HG03045 (cell line): ENCODE data around the gene VKORC1L1.
A peak's percentile ranks its signal among the peaks of the same experiment; 100 is the strongest.
"Not testable (repeated sequence)": the region's sequence is repeated elsewhere in the genome, so short reads cannot be mapped to it uniquely, and the experiment has no call there.

Experiments
- ATAC-seq: cut with Tn5 transposase; IDR thresholded peaks from one replicate; pipeline ENCODE4 v1.9.1; 2021; ENCODE audit warnings: mild to moderate bottlenecking, moderate library complexity; ENCODE audit not compliant: unreplicated experiment

VKORC1L1 gene

DNA sequence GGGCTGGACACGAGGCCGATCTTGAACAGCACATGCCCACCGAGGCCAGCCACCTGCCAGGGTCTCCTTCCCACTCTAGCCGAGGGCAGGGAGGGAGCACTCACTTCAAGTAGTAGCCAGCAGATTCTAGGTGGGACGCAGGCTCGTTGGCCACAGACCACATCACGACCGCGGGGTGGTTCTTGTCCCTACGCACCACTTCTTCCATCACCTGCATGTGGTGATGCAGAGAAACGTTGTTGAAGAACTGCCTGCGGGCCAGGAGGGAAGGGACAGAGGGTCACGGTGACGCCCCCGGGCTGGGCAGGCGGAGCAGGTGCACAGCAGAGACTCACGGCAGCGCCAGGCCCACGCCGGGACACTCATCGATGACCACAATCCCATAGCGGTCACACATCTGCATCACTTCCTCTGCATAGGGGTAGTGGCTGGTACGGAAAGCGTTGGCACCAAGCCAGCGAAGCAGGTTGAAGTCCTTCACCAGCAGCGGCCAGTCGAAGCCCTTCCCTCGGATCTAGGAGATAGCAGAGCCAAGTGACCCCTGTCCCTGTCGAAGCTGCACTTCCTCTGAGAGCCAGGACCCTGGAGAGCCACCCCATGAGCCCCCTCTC lies 101.4 kb downstream of the VKORC1L1 start:
- ATAC-seq = no peak

DNA sequence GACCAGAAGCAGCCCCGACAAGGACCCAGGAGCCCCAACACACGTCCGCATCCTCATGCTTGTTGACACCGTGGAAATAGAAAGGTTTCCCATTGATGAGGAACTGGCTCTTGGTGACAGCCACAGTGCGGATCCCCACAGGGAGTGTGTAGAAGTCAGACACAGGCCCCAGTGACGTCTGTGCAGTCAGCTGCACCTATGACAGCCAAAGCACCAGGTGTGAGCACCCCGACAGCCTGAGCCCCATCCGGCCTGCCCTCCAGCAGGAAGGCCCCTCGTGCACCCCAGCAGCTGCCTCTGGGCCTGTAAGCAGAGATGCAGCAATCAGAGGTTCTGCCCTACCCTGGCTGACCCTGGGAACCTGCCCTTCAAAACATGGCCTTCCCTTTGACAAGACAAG lies 102.0 kb downstream of the VKORC1L1 start:
- ATAC-seq = no peak

- ATAC-seq = no peak
Measured at GRCh38 chr7:65975814-65976445, 103.1 kb downstream of the VKORC1L1 start.

DNA sequence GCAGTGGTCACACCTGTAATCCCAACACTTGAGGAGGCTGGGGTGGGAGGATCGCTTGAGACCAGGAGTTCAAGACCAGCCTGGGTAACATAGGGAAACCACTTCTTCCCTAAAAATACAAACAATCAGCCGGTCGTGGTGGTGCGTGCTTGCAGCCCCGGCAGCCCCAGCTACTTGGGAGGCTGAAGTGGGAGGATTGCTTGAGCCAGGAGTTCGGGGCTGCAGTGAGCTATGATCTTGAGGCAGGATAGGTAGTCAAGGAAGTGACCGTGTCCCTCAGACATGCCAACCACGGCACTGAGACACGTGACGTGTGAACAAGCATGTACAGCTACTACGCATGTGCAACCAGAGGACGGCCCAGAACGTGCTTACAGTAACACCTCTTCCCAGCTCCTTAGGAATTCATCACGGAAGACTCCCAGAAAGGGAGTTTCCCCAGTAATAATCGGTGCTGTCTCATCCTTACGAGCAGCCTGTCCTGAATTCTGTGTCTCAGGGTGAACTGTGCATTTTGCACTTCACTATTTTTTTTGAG lies 103.9 kb downstream of the VKORC1L1 start:
- no peak for ATAC-seq

DNA sequence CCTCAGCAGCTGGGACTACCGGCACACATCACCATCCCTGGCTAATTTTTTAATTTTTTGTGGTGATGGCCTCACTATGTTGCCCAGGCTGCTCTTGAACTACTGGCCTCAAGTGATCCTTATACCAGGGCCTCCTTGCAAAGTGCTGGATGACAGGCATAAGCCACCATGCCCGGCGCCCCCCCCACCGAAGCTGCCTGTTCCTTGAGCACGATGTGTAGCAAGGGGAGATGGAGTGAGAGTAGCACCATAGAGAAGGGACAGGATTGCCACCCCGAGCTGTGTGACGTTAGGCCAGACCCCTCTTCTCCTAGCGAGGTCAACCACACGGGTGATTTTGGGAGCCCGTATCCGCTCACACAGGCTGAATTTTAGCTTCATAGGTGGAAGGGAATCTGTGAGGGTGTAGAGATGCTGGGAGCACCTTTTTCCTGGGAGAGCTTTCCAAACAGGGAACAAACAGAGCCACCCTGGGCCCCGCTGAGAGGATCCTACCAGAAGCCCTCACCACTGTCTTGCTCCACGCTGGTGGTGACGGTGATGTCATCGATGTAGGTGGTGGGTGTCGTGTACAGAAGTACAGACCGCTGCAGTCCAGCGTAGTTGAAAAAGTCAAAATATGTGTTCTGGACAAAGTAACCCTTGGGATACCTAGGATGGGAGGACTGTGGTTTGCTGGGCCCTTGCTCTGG lies 106.2 kb downstream of the VKORC1L1 start:
- no peak for ATAC-seq

- ATAC-seq = no peak
Measured at GRCh38 chr7:65979583-65980477, 107.0 kb downstream of the VKORC1L1 start.

- ATAC-seq = peak; percentile 59
Measured at GRCh38 chr7:65980478-65981250, 107.8 kb downstream of the VKORC1L1 start.

- ATAC-seq = peak; percentile 87
Measured at GRCh38 chr7:65981965-65982792, 109.3 kb downstream of the VKORC1L1 start, which contains the start of gene GUSB. TSS of gene GUSB (minus strand) at chr7:65982213. CDS start at chr7:65982183, 30 bp downstream.

GRCh38 chr7:65983965-65984658 lies 111.2 kb downstream of the VKORC1L1 start:
- ATAC-seq = no peak

GRCh38 chr7:65988084-65988483 lies 115.2 kb downstream of the VKORC1L1 start:
- no peak for ATAC-seq

- ATAC-seq = not testable (repeated sequence)
Measured at GRCh38 chr7:65988503-65988902, 115.6 kb downstream of the VKORC1L1 start.

DNA sequence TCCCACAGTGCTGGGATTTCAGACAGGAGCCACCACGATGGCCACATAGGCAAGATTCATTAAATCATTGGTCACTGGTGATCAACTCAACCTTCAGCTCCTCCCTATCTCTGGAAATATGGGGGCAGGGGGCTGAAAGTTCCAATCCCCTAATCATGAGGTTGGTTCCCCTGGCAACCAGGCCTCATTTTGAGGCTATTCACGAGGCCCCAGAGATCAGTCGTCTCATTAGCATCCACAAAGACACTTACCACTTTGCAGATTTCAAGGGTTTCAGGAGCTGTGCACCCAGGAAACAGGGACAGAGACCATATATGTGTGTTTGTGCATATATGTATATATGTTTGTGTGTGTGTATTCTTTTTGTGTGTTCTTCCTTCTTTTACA lies 116.8 kb downstream of the VKORC1L1 start:
- ATAC-seq = no peak

- not testable (repeated sequence) for ATAC-seq
Measured at GRCh38 chr7:65991829-65992228, 119.0 kb downstream of the VKORC1L1 start.

GRCh38 chr7:65992526-65992925 lies 119.7 kb downstream of the VKORC1L1 start:
- ATAC-seq = no peak

DNA sequence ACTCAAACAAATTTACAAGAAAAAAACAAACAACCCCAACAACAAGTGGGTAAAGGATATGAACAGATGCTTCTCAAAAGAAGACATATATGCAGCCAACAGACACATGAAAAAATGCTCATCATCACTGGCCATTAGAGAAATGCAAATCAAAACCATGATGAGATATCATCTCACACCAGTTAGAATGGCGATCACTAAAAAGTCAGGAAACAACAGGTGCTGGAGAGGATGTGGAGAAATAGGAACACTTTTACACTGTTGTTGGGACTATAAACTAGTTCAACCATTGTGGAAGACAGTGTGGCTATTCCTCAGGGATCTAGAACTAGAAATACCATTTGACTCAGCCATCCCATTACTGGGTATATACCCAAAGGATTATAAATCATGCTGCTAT lies 122.1 kb downstream of the VKORC1L1 start:
- ATAC-seq = not testable (repeated sequence)

DNA sequence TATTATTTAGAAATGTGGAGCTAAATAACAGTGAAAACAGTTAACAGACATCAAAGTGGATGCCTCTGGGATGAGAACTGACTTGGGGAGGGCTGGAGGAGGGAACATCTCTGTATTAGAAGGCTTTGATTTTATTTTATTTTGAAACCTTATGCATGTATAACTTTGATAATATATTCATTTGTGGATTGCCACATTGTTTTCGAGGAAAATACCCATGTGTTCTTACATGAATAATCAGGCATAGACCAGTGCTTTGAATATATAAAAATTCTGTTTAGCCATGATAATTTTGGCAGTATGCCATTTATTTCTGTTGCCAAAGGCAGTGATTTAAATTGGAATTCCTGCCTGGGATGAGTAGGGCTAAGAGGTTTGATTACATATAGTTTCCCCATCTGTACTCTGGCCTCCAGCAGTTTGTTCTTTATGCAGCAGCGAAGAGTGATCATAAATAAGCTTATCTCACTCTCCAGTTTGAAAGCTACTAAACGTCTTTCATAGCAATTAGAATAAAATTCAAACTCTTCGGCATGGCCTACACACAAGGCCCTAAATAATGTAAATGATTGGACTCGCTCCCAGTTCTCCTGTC lies 128.0 kb downstream of the VKORC1L1 start:
- not testable (repeated sequence) for ATAC-seq

GRCh38 chr7:66005115-66005671 lies 132.3 kb downstream of the VKORC1L1 start:
- not testable (repeated sequence) for ATAC-seq

- no peak for ATAC-seq
Measured at GRCh38 chr7:66007232-66007631, 134.4 kb downstream of the VKORC1L1 start.
